ENCODE data around the gene SIGMAR1. TPM values are rescaled to one million over a fixed set of nuclear protein-coding genes. Genes with fewer than 3 reads are reported as not detected.

The SIGMAR1 gene
- total RNA-seq, 1 donor: 97.8 TPM

DNA sequence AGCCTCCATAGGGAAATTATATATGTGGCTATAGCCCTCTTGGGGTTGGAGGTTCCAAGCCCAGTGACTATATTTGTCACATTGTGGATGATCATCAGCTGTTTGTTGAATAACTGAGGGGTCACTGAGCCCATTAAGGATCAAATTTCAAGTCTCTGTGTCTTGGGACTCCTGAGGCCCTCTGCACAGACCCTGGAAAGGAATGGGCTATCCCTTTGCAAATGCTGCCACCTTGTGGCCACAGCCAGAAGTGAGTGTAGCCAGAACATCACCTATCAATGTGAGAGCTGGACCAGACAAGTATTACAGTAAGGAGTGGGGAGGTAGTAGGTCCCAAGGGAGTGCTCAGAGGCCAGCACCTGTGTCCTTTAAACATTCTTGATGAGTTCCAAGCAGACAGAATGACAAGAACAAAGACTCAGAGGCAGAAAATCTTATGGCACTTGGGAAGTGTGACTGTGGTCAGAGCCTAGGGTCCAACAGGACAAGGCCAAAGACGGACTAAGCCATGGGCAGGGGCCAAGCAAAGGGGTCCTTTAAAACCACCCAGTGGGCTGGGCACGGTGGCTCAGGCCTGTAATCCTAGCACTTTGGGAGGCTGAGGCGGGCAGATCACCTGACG is 33.9 kb downstream of the SIGMAR1 start:
- peak; percentile 76 for DNase-seq (ENCODE audit: low read depth)
- TF ChIP-seq, protein P1, sequence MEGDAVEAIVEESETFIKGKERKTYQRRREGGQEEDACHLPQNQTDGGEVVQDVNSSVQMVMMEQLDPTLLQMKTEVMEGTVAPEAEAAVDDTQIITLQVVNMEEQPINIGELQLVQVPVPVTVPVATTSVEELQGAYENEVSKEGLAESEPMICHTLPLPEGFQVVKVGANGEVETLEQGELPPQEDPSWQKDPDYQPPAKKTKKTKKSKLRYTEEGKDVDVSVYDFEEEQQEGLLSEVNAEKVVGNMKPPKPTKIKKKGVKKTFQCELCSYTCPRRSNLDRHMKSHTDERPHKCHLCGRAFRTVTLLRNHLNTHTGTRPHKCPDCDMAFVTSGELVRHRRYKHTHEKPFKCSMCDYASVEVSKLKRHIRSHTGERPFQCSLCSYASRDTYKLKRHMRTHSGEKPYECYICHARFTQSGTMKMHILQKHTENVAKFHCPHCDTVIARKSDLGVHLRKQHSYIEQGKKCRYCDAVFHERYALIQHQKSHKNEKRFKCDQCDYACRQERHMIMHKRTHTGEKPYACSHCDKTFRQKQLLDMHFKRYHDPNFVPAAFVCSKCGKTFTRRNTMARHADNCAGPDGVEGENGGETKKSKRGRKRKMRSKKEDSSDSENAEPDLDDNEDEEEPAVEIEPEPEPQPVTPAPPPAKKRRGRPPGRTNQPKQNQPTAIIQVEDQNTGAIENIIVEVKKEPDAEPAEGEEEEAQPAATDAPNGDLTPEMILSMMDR (IDR thresholded peaks at IDR 0.05; ENCODE audit: insufficient read depth, low read length): peak; percentile 93

GRCh38 chr9:34601937-34602573 is 35.5 kb downstream of the SIGMAR1 start:
- no peak for DNase-seq (ENCODE audit: low read depth)
- H3K4me3 ChIP-seq (ENCODE audit: low read depth, low read length): no peak overlapping the region
- TF ChIP-seq, protein P1 (IDR thresholded peaks at IDR 0.05; ENCODE audit: insufficient read depth, low read length): no peak

More for the DNA sequence above, 33.9 kb downstream of the SIGMAR1 start:
- H3K4me3 ChIP-seq (ENCODE audit: low read depth, low read length): no peak overlapping the region

GRCh38 chr9:34600908-34601307 is 36.7 kb downstream of the SIGMAR1 start:
- TF ChIP-seq, protein P1 (IDR thresholded peaks at IDR 0.05; ENCODE audit: insufficient read depth, low read length): no peak
- DNase-seq (ENCODE audit: low read depth): no peak
- no peak overlapping the region for H3K4me3 ChIP-seq (ENCODE audit: low read depth, low read length)

DNA sequence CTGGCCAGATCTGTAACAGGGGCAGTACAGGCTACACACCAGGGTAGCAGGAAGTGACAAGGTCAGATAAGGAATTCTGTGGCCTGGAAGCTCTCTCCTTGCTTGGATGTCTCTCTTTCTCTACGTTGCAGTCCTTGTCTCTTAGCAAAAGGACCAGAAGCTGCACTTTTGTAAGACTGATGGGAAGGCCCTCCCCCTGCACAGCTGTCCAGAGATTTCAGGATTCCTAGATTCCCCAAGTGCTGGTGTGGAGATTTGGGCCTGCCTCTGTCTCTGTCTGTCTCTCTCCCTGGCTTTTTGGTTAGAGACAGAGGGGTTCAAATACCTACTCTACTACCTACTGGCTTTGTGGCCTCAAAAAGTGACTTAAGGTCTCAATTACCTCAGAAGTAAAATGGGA is 38.0 kb downstream of the SIGMAR1 start:
- H3K4me3 ChIP-seq (ENCODE audit: low read depth, low read length): no peak overlapping the region
- TF ChIP-seq, protein P1 (IDR thresholded peaks at IDR 0.05; ENCODE audit: insufficient read depth, low read length): no peak
- no peak for DNase-seq (ENCODE audit: low read depth)

DNA sequence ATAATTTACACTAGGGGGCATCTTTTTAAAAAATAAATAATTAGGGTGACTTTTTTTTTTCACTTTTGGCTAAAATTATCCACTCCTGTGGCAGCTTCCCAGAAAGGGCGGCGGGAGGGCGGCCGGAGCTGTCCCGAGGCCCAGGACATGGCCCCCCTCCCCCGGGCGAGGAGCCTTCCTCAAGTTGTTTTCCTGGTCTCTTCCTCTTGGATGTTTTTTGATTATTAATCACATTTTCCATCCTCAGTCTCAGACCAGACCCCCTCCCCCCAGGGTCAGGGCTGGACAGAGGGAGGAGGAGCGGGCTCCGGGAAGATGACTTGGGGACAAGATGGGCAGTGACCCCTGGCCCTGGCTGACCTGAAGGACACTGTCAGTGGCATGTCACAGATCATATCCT is 43.4 kb downstream of the SIGMAR1 start:
- H3K4me3 ChIP-seq (ENCODE audit: low read depth, low read length): no peak overlapping the region
- no peak for DNase-seq (ENCODE audit: low read depth)
- TF ChIP-seq, protein P1 (IDR thresholded peaks at IDR 0.05; ENCODE audit: insufficient read depth, low read length): no peak

GRCh38 chr9:34592895-34593601 is 44.5 kb downstream of the SIGMAR1 start:
- H3K4me3 ChIP-seq (ENCODE audit: low read depth, low read length): no peak overlapping the region
- peak; percentile 18 for DNase-seq (ENCODE audit: low read depth)
- TF ChIP-seq, protein P1 (IDR thresholded peaks at IDR 0.05; ENCODE audit: insufficient read depth, low read length): no peak

All from fibroblast of the aortic adventitia (primary cell).